LoVo (cell line): ENCODE results near the gene RSPH6A.
"Not testable (repeated sequence)": the region's sequence is repeated elsewhere in the genome, so short reads cannot be mapped to it uniquely, and the experiment has no call there.

Experiments
- DNase-seq: peaks from one replicate; pipeline ENCODE4 v3.0.0-alpha.2; 2016; ENCODE audit warnings: low spot score

RSPH6A gene

DNA sequence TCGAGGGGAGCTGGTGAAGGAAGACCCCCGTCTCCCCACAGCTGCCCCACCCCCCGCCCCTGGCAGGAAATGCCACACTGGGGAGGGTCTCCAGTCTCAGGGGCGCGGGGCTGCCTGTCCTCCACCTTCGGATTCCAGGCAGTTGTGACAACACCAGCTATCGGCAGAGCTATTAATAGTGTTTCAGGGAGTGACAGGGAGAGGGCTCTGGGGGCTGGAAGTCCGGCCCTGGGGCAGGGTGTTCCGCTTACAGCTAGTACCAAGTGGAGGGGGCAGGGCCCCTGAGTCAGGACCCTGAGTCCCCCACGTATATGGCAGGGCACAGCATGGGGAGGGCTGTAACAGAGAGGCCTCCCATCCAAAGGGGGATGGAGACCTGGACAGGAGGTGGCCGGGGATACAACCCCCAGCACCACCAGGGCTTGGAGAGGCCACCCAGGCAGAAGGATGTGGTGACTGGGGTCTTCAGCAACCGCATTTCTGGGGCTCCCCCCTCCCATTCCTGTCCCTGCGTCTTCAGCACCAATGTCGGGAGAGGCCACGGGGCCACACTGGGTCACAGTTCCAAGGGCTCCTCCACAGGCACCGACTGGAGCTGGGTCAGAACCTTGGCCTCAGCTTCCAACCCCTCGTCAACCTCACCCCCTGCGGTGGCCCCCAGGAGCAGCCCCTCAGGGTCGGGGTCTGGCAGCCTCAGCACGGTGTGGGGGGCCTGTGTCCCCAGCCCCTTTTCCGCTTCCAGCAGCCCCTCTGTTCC lies 50.0 kb downstream of the RSPH6A start:
- DNase-seq, result no peak

DNA sequence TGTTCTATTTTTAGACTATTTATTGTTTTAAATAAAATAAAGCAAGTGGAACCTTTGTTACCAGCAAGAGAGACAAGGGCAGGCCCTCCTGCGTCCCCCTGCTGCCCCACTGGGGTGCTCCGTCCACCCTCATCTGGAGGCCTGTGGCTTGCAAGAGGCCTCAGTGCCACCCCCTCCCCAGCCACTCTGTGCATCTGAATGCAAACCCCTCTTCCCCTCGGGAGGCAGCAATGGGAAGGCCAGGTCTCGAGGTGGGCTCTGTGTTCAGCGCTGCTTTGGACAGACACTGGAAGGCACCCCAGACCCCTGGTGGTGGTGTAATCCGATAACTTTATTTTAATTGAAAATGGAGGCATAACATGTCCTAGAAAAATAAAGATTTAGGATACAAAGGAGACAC lies 50.6 kb downstream of the RSPH6A start:
- no peak for DNase-seq

DNA sequence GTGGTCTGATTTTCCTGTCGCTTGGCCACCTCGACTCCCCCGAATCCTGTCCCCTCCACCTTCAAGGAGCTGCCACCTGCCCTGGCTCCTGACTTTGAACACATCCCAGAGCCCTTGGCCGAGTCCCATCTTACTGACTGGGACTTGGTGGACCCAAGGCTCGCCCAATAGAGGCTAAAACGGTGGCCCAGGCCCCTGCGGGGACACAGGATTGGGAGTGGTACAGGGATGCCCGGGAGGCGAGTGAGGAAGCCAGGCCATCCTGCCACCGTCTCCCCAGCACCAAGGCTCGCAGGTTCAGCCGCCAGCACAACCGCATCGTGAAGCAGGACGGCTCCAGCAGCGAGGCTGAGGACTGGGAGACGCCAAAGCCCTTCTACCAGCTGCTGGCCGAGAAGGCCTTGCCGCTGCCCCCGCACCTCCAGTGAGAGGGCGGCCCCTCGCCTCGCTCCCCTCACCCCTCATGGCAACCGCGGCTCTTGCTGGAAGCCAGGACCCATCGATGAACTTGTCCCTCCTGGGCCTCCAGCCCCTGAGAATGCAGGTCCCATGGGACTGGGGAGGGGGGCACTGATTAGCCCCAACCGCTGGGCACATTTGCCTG lies 51.3 kb downstream of the RSPH6A start:
- DNase-seq, result no peak

DNA sequence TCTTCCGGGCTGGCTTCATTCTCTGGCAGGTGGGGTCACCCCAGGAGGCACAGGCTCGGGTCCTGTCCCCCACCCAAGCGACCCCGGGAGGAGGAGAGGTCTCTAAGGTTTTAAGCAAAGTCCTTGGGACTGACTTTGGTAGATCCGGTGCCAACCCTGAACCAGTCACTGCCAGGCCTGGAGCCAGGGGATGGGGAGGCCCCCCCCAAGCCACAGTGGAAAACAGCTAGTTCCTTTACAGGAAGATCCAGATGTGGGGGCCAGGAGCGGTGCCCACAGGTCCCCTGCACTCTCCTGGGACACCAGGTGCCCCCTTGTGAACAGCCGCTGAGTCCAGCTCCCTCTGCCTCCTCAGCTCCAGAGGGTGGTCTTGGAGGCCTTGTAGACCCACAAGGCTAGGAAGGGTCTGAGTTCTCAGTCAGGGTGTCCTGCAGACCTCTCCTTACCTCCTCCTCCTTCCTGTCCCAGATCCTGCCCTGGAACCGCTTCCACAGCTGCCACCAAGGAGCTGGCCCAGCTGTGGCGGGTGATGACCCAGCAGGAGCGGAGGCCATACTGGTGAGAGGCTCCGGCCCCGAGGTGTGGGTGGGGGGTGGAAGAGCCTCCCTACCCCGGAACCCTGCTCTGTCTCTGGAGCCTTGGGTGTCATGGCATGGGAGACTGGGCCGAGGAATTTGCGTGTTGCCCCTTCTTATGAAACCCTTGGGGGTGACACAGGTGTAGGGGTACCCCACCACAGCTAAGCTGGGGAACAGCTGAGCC lies 52.1 kb downstream of the RSPH6A start:
- DNase-seq, result no peak

DNA sequence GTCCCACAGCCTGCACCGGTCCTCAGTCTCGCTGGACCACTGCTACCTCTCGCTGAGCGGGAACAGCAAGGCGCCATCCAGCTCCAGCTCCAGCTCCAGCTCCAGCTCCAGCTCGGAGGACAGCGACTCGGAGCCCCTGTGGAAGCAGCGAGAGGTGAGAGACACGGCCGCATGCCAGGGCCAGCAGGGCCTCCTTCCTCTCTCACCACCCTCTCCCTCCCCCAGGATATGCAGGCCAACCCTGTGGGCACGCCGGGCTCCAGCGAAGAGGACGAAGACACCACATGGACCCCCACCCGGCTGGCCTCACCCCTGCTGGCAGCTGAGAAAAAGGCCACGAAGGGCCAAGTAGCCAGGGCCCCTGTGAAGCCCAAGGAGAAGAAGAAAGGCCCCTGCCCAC lies 53.4 kb downstream of the RSPH6A start:
- DNase-seq, result no peak

DNA sequence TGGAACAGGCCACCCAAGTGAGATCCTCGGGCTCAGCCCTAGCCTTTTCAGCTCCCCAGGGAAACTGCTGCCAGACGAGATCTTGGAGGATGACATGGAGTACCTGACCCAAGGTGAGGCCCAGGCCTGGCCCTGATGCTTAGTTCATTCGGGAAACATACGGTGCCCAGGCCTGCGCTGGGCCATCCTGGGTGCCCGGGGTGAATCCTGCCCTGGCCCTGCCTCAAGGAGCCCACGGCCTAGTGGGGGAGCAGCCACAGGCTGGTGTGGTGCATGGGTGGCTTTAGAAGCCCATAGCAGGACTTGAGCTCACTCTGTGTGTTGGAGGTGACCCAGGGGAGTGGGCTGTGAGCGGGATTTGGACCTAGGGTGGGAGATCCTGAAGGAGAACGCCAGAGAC lies 56.2 kb downstream of the RSPH6A start:
- DNase-seq, result no peak

DNA sequence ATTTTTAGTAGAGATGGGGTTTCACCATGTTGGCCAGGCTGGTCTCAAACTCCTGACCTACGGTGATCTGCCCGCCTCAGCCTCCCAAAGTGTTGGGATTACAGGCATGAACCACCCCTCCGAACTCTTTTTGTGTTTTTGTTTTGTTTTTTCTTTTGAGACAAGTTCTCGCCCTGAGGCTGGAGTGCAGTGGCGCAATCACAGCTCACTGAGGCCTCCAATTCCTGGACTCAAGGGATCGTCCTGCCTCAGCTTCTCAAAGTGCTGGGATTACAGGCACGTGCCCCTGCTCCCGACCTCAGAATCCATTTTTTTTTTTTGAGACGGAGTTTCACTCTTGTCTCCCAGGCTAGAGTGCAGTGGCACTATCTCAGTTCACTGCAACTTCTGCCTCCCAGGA lies 57.4 kb downstream of the RSPH6A start:
- DNase-seq, result no peak

DNA sequence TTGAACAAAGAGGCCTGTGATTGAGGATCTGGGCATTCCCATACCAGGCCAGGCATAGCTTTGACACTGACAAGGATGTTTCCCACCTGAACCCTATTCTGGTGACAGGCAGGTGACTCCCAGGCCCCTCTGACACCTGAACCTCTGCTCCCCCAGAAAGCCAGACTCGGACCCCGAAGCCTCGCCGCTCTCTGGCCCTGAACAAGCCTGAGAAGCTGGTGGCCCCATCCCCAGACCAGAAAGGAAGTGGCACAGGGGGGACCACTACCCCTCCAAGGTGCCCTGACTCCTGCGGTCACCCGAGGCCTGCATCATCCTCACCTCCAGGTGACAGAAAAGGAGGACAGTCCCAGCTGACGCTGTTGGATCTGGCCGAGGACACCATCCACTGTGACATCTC lies 60.8 kb downstream of the RSPH6A start:
- DNase-seq, result no peak

DNA sequence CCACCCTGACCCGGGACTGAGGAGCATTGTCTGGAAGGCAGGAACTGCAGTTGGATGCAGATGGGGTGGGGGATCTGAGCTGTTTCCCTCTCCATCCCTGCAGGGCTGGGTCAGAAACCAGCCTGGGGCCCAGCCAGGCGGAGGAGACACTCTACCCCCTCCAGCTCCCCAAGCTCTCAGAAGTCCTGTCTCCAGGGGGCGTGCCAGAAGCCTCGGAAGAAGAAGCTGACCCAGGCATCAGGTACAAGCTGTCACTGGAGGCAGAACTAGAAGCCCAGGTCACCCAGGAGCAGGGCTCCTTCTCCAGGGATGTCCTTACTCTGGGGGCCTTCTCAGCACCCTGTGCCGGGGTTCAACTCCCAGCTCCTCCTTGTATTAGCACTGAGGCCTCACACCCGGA lies 61.6 kb downstream of the RSPH6A start:
- DNase-seq, result no peak

DNA sequence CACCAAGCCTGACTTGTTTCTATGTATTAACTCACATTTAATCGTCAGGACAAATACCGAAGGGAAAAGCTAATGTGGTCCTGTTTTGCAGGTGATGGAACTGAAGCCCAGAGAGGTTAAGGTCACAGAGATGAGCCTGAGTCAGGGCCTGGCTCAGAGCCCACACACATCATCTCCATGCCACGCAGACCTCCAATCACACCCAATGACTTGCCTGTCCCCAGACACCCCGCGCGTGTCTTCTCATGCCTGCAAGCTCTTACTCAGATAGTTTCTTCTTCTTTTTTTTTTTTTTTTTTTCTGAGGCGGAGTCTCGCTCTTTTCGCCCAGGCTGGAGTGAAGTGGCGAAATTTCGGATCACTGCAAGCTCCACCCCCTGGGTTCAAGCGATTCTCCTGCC lies 62.5 kb downstream of the RSPH6A start:
- no peak for DNase-seq

DNA sequence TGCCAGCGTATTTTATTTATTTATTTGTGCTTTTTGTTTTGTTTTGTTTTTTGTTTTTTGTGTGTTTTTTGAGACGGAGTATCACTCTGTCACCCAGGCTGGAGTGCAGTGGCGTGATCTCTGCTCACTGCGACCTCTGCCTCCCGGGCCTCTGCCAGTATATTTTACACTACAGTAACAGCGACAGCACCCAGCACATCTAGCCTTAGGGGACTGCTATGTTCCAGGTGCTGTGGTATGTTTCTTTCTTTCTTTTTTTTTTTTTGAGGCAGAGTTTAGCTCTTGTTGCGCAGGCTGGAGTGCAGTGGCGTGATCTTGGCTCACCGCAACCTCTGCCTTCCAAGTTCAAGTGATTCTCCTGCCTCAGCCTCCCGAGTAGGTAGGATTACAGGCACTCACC lies 63.6 kb downstream of the RSPH6A start:
- not testable (repeated sequence) for DNase-seq

DNA sequence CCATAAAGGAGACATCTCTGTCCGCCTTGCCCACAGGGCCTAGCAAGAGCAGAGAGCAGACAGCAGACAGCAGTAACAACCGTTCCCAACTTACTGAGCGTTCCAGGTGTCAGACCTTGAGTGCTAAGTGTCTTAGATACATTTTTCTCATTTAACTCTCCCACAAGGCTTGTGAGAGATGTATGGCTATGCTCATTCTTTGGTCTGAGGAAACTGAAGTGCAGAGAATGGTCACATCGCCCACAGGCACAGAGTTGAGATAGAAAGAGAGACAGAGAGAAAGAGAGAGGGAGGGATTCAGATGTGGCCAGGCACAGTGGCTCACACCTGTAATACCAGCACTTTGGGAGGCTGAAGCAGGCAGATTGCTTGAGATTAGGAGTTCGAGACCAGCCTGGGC lies 67.6 kb downstream of the RSPH6A start:
- no peak for DNase-seq

DNA sequence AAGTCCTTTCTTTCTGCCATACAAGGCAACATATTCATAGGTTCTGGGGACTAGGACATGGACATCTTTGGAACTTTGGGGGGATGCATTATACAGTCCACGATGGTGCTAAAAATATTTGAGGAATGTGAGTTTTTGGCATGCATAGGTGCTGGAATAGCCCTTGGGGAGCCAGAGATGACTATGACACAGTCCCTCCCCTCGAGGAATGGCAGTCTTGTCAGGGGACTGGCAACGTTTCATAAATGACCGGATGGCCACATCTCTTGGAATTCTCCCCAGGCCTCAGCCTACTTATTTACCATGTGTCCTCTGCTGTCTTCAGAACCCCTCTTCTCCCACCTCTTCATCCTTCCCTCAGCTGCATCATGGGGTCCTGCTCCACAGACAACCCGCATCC lies 68.2 kb downstream of the RSPH6A start:
- no peak for DNase-seq
